Mucosa of descending colon (tissue), 3 donors: ENCODE results near the gene ARHGEF28. TPM values are rescaled to one million over a fixed set of nuclear protein-coding genes. Genes with fewer than 3 reads are reported as not detected.

Source experiments
- ATAC-seq: fragments of 200-7000 bp; cut with Tn5 transposase; one replicate; pipeline ENCODE4 v1.9.1; 2020; ENCODE audit warnings: mild to moderate bottlenecking, moderate library complexity
- DNase-seq, 3 donors: peaks; one replicate each; pipeline ENCODE4 v3.0.0-alpha.2; 2020
- H3K36me3 ChIP-seq: fragments of 200-600 bp; one replicate; pipeline ENCODE4 v1.8.0; 2021; ENCODE audit warnings: low read depth, mild to moderate bottlenecking
- H3K4me1 ChIP-seq: fragments of 200-600 bp; one replicate; pipeline ENCODE4 v1.8.0; 2021; ENCODE audit warnings: low read depth, mild to moderate bottlenecking
- H3K4me3 ChIP-seq: fragments of 200-600 bp; one replicate; pipeline ENCODE4 v1.8.0; 2021; ENCODE audit warnings: mild to moderate bottlenecking
- H3K9me3 ChIP-seq: fragments of 200-600 bp; one replicate; pipeline ENCODE4 v1.8.0; 2021; ENCODE audit warnings: mild to moderate bottlenecking
- CTCF ChIP-seq: fragments of 200-600 bp; IDR thresholded peaks from one replicate; pipeline ENCODE4 v1.8.0; 2022; ENCODE audit warnings: antibody characterized with exemption, mild to moderate bottlenecking
- intact Hi-C, 2 donors: fragments of 100-400 bp; cut with DNase I in 1 of 2; cut with micrococcal nuclease in 1 of 2; formaldehyde crosslinking; loops; one replicate each; pipeline versions ENCODE4 v1.11.0 to v1.11.1; 2022; cut with DNase I, micrococcal nuclease
- total RNA-seq, 3 donors: library from RNA; stranded (reverse); fragmentation: NEBNext Ultra II Directional in 2 of 3; extraction: Animal tissue kit (Norgen Biotek cat#: 25700) in 2 of 3; gene quantifications; one replicate each; pipeline versions ENCODE4 v1.2.1 to v1.2.4, GENCODE V29; 2021 to 2023
- donor health status: DM: no; HTN: no; CAD: no; lungs with moderate emphysema.
- donor health status: DM: no; HTN: no; CAD: no.
- donor health status: DM: no; HTN: yes; CAD: no.

The ARHGEF28 gene
- total RNA-seq, 3 donors from 2014 or later = 5.4 to 21.7 (median 11.6) TPM

- TF ChIP-seq CTCF = no peak
- no peak for DNase-seq
- ATAC-seq = no peak
- intact Hi-C loops = no loop called here
- no peaks in the 10 kb centered on the region for H3K36me3 ChIP-seq
- no peaks in the 10 kb centered on the region for H3K9me3 ChIP-seq
- H3K4me1 ChIP-seq = no peaks in the 10 kb centered on the region
- no peak overlapping the region for H3K4me3 ChIP-seq
These were observed 173.5 kb downstream of the ARHGEF28 start for GRCh38 chr5:73799401-73799972.

- no peaks in the 10 kb centered on the region for H3K4me1 ChIP-seq
- H3K9me3 ChIP-seq = no peaks in the 10 kb centered on the region
- no peak overlapping the region for H3K4me3 ChIP-seq
- DNase-seq (no peak), ATAC-seq (no peak)
- H3K36me3 ChIP-seq = no peaks in the 10 kb centered on the region
- intact Hi-C loops = no loop called here
- no peak for TF ChIP-seq CTCF
These were observed 175.7 kb downstream of the ARHGEF28 start for GRCh38 chr5:73801686-73802085.

DNA sequence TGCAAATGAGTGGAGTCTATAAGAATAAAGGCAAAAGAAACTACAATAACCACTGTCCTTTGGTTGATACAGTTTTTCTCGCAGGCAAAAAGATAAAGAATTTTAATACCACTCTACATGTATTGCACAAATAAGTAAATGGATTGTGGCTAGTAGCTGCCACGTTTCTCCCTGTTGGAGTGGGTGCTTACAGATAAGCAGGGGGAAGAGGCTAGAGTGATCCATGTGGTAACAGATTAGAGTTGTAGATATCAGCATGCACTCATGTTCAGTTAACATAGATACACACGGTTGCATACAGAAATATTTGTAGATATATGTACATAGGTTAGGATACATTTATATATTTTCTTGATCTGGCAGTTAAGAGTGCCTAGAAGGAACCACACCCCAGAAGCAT, 179.5 kb downstream of the ARHGEF28 start:
- H3K4me3 ChIP-seq = no peak overlapping the region
- DNase-seq = no peak
- no peak for TF ChIP-seq CTCF
- no peak for ATAC-seq
- no peaks in the 10 kb centered on the region for H3K36me3 ChIP-seq
- H3K9me3 ChIP-seq = no peaks in the 10 kb centered on the region
- intact Hi-C loops = no loop called here
- H3K4me1 ChIP-seq = no peaks in the 10 kb centered on the region

DNA sequence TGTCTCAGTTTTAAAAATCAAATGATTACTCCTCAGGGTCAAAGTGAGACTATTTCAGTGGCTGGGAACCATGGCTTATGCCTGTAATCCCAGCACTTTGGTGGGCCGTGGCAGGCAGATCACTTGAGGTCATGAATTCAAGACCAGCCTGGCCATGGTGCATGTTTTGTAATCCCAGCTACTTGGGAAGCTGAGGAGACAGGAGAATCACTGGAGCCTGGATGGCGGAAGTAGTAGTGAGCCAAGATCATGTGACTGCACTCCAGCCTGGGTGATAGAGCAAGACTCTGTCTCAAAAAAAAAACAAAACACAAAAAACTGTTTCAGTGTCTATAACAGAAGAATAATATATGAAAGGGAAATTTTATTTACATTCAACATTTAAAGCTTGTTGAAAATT, 182.9 kb downstream of the ARHGEF28 start:
- ATAC-seq (no peak), DNase-seq (no peak)
- intact Hi-C loops = no loop called here
- Histone ChIP-seq H3K36me3 (no peaks in the 10 kb centered on the region), H3K4me1 (no peaks in the 10 kb centered on the region), H3K9me3 (no peaks in the 10 kb centered on the region), H3K4me3 (no peak overlapping the region)
- no peak for TF ChIP-seq CTCF

DNA sequence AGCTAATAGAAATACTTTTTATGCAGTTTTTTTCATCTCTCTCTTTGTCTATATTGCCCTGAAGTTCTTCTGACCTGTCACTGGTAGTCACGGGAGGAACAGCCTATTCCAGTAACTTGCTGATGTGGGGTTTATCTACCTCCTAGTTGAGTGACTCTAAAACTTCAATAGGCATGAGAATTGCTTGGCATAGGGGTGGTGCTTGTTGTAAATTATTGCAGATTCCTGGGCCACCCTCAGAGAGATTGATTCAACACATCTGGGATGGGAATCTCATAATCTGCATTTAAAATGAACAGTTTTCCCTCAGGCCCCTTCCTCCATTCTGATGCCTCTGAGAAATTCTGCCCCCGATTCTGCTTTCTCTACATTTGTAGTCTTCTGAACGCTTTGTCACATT, 184.4 kb downstream of the ARHGEF28 start:
- no peaks in the 10 kb centered on the region for H3K9me3 ChIP-seq
- intact Hi-C loops = no loop called here
- DNase-seq (no peak), ATAC-seq (no peak)
- no peaks in the 10 kb centered on the region for H3K36me3 ChIP-seq
- no peaks in the 10 kb centered on the region for H3K4me1 ChIP-seq
- TF ChIP-seq CTCF = no peak
- H3K4me3 ChIP-seq = no peak overlapping the region

DNA sequence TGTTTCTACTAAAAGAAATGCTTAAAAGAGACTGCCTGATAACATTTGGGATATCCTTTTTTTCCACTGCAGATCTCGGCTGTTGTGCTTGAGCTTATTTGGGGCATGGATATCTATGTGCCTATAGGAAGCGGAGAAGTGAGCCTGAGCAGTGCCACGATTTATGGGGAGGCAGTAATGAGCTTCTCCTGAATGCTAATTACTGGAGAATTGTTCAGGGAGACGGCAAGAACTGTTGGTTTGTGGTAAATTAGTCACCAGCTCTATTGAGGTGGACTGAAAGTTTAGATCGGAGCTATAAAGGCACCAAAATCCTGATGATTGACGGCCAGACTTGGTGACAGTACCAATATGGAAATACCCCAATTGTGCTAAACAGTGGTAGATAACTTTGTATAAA, 186.5 kb downstream of the ARHGEF28 start:
- intact Hi-C loops = no loop called here
- no peak for TF ChIP-seq CTCF
- Histone ChIP-seq H3K9me3 (no peaks in the 10 kb centered on the region), H3K4me3 (no peak overlapping the region), H3K36me3 (no peaks in the 10 kb centered on the region), H3K4me1 (no peaks in the 10 kb centered on the region)
- ATAC-seq (no peak), DNase-seq (no peak)
